Retina (tissue), 1 donor: ENCODE measurements around the gene CBFA2T3.
A peak's percentile ranks its signal among the peaks of the same experiment; 100 is the strongest.
"Not testable (repeated sequence)": the region's sequence is repeated elsewhere in the genome, so short reads cannot be mapped to it uniquely, and the experiment has no call there.

Experiments
- DNase-seq: peaks from one replicate; pipeline ENCODE4 v3.0.0-alpha.2; 2016

The CBFA2T3 gene

GRCh38 chr16:88977018-88977811, at the start of gene CBFA2T3:
Gene CBFA2T3, minus strand, starts transcription at chr16:88977207. Its CDS starts 400 bp downstream, at chr16:88976807.
- peak; percentile 44 for DNase-seq

GRCh38 chr16:89026121-89026612, 49.2 kb upstream of the CBFA2T3 start:
- DNase-seq = peak; percentile 0

GRCh38 chr16:89025636-89026035, 48.6 kb upstream of the CBFA2T3 start:
- no peak for DNase-seq

GRCh38 chr16:89024546-89025060, 47.6 kb upstream of the CBFA2T3 start:
- DNase-seq = peak; percentile 0

- peak; percentile 0 for DNase-seq
Observed at GRCh38 chr16:89023621-89024511, 46.9 kb upstream of the CBFA2T3 start.

- DNase-seq = peak; percentile 0
Observed at GRCh38 chr16:89023151-89023551, 46.1 kb upstream of the CBFA2T3 start.

- DNase-seq = peak; percentile 6
Observed at GRCh38 chr16:89022051-89022836, 45.2 kb upstream of the CBFA2T3 start.

- DNase-seq = peak; percentile 0
Observed at GRCh38 chr16:89020925-89021595, 44.1 kb upstream of the CBFA2T3 start.

- DNase-seq = peak; percentile 0
Observed at GRCh38 chr16:89020068-89020924, 43.3 kb upstream of the CBFA2T3 start.

- DNase-seq = peak; percentile 0
Observed at GRCh38 chr16:89019511-89019910, 42.5 kb upstream of the CBFA2T3 start.

- DNase-seq = peak; percentile 25
Observed at GRCh38 chr16:89018282-89019158, 41.5 kb upstream of the CBFA2T3 start.

GRCh38 chr16:89017543-89018281, 40.7 kb upstream of the CBFA2T3 start:
- no peak for DNase-seq

GRCh38 chr16:89016561-89016960, 39.6 kb upstream of the CBFA2T3 start:
- DNase-seq = not testable (repeated sequence)

GRCh38 chr16:89015271-89015859, 38.4 kb upstream of the CBFA2T3 start:
- DNase-seq = no peak

- DNase-seq = peak; percentile 9
Observed at GRCh38 chr16:89014403-89015230, 37.6 kb upstream of the CBFA2T3 start.

GRCh38 chr16:89013692-89014402, 36.8 kb upstream of the CBFA2T3 start:
- peak; percentile 1 for DNase-seq

GRCh38 chr16:89013111-89013510, 36.1 kb upstream of the CBFA2T3 start:
- DNase-seq = peak; percentile 0
